H9 (cell line): ENCODE data around the gene BOD1L2. TPM values are rescaled to one million over a fixed set of nuclear protein-coding genes. Genes with fewer than 3 reads are reported as not detected.

Experiments
- DNase-seq: peaks from one replicate; pipeline ENCODE4 v3.0.0-alpha.2; 2017
- H2AFZ ChIP-seq: one replicate; pipeline ENCODE4 v1.6.1; 2013; ENCODE audit warnings: mild to moderate bottlenecking, low read length, control low read depth, moderate library complexity
- H2AK5ac ChIP-seq: 2 replicates; pipeline ENCODE4 v1.6.1; 2013; ENCODE audit warnings: low read length, control low read depth, mixed read lengths; ENCODE audit not compliant: insufficient read length
- H2BK120ac ChIP-seq: one replicate; pipeline ENCODE4 v1.6.1; 2013; ENCODE audit warnings: low read depth, mild to moderate bottlenecking, low read length, control low read depth, inconsistent platforms; ENCODE audit not compliant: poor library complexity, severe bottlenecking
- H2BK12ac ChIP-seq: 2 replicates; pipeline ENCODE4 v1.6.1; 2013; ENCODE audit warnings: low read length, control low read depth, mixed read lengths, low read depth; ENCODE audit not compliant: insufficient read length
- H2BK15ac ChIP-seq: 2 replicates; pipeline ENCODE4 v1.6.1; 2013; ENCODE audit warnings: low read depth, low read length, control low read depth
- H2BK20ac ChIP-seq: one replicate; pipeline ENCODE4 v1.6.1; 2013; ENCODE audit warnings: low read depth, mild to moderate bottlenecking, low read length, control low read depth, inconsistent platforms; ENCODE audit not compliant: poor library complexity, severe bottlenecking
- H2BK5ac ChIP-seq: 2 replicates; pipeline ENCODE4 v1.6.1; 2013; ENCODE audit warnings: low read length, control low read depth, mixed read lengths; ENCODE audit not compliant: insufficient read length
- H3K14ac ChIP-seq: 2 replicates; pipeline ENCODE4 v1.6.1; 2013; ENCODE audit warnings: low read length, control low read depth; ENCODE audit not compliant: insufficient read depth
- H3K18ac ChIP-seq: 2 replicates; pipeline ENCODE4 v1.6.1; 2013; ENCODE audit warnings: low read depth, mild to moderate bottlenecking, mixed read lengths, low read length, control low read depth; ENCODE audit not compliant: insufficient read length
- H3K23ac ChIP-seq: 2 replicates; pipeline ENCODE4 v1.6.1; 2013; ENCODE audit warnings: low read length, control low read depth, mixed read lengths, low read depth; ENCODE audit not compliant: insufficient read length
- H3K23me2 ChIP-seq: 2 replicates; pipeline ENCODE4 v1.6.1; 2013; ENCODE audit warnings: low read depth, mild to moderate bottlenecking, mixed read lengths, low read length, control low read depth; ENCODE audit not compliant: insufficient read length, poor library complexity, severe bottlenecking
- H3K27ac ChIP-seq: 2 replicates; pipeline ENCODE4 v1.5.1; 2013; ENCODE audit warnings: low read length, control low read depth, mixed read lengths, low read depth; ENCODE audit not compliant: insufficient read length
- H3K27me3 ChIP-seq: 2 replicates; pipeline ENCODE4 v1.6.1; 2013; ENCODE audit warnings: low read length, control low read depth, inconsistent platforms; ENCODE audit not compliant: insufficient read depth
- H3K4ac ChIP-seq: 2 replicates; pipeline ENCODE4 v1.6.1; 2013; ENCODE audit warnings: low read depth, mild to moderate bottlenecking, control low read depth, inconsistent platforms, low read length, moderate library complexity
- H3K4me1 ChIP-seq: 2 replicates; pipeline ENCODE4 v1.6.1; 2013; ENCODE audit warnings: low read length, control low read depth, inconsistent platforms; ENCODE audit not compliant: insufficient read depth
- H3K4me2 ChIP-seq: 2 replicates; pipeline ENCODE4 v1.6.1; 2013; ENCODE audit warnings: low read length, control low read depth, mixed read lengths; ENCODE audit not compliant: insufficient read length, insufficient read depth
- H3K56ac ChIP-seq: 2 replicates; pipeline ENCODE4 v1.6.1; 2013; ENCODE audit warnings: low read depth, mild to moderate bottlenecking, mixed read lengths, low read length, control low read depth; ENCODE audit not compliant: insufficient read length
- H3K79me1 ChIP-seq: 2 replicates; pipeline ENCODE4 v1.6.1; 2013; ENCODE audit warnings: low read depth, mild to moderate bottlenecking, moderate library complexity, low read length, control low read depth, inconsistent platforms; ENCODE audit not compliant: insufficient read depth, poor library complexity, severe bottlenecking
- H3K79me2 ChIP-seq: 2 replicates; pipeline ENCODE4 v1.6.1; 2013; ENCODE audit warnings: low read length, control low read depth, inconsistent platforms; ENCODE audit not compliant: insufficient read depth
- H3K9ac ChIP-seq: 2 replicates; pipeline ENCODE4 v1.6.1; 2013; ENCODE audit warnings: low read length, control low read depth, mixed read lengths; ENCODE audit not compliant: insufficient read length; ENCODE audit errors: extremely low read depth
- H3K9me3 ChIP-seq: one replicate; pipeline ENCODE4 v1.6.1; 2013; ENCODE audit warnings: low read depth, low read length, inconsistent platforms; ENCODE audit not compliant: control insufficient read depth
- H3T11ph ChIP-seq: one replicate; pipeline ENCODE4 v1.6.1; 2013; ENCODE audit warnings: mild to moderate bottlenecking, low read length, control low read depth, inconsistent platforms
- H4K20me1 ChIP-seq: one replicate; pipeline ENCODE4 v1.6.1; 2013; ENCODE audit not compliant: control insufficient read depth, insufficient read length, insufficient read depth
- H4K5ac ChIP-seq: 2 replicates; pipeline ENCODE4 v1.6.1; 2013; ENCODE audit warnings: low read depth, mild to moderate bottlenecking, mixed read lengths, low read length, control low read depth; ENCODE audit not compliant: insufficient read length
- H4K8ac ChIP-seq: replicated peaks from 2 replicates; pipeline ENCODE4 v1.6.1; 2013; ENCODE audit warnings: low read length, control low read depth, mixed read lengths, low read depth; ENCODE audit not compliant: insufficient read length
- H4K91ac ChIP-seq: 2 replicates; pipeline ENCODE4 v1.6.1; 2013; ENCODE audit warnings: low read depth, mild to moderate bottlenecking, moderate library complexity, mixed read lengths, low read length, control low read depth; ENCODE audit not compliant: insufficient read length
- H3K27ac Mint-ChIP-seq, 3 experiments: 2 replicates in 2 of 3; 3 replicates in 1 of 3; pipeline ENCODE4 v1.8.0; 2020 to 2021; ENCODE audit warnings: mixed read lengths in 3 of 3, mild to moderate bottlenecking in 1 of 3, moderate library complexity in 1 of 3
- H3K27me3 Mint-ChIP-seq: 2 replicates; pipeline ENCODE4 v1.8.0; 2021; ENCODE audit warnings: low read depth, mild to moderate bottlenecking, moderate library complexity, mixed read lengths
- H3K36me3 Mint-ChIP-seq, 3 experiments: 2 replicates in 2 of 3; 3 replicates in 1 of 3; pipeline ENCODE4 v1.8.0; 2020 to 2021; ENCODE audit warnings: low read depth in 3 of 3, mixed read lengths in 3 of 3; ENCODE audit not compliant: insufficient read depth in 1 of 3
- H3K4me1 Mint-ChIP-seq, 2 experiments: 2 replicates each; pipeline ENCODE4 v1.8.0; 2020; ENCODE audit warnings: mixed read lengths in 2 of 2
- H3K4me3 Mint-ChIP-seq, 2 experiments: 2 replicates in 1 of 2; 3 replicates in 1 of 2; pipeline ENCODE4 v1.8.0; 2020 to 2021; ENCODE audit warnings: mild to moderate bottlenecking in 2 of 2, mixed read lengths in 2 of 2, moderate library complexity in 1 of 2
- H3K9me3 Mint-ChIP-seq, 2 experiments: 2 replicates in 1 of 2; 3 replicates in 1 of 2; pipeline ENCODE4 v1.8.0; 2020; ENCODE audit warnings: mild to moderate bottlenecking in 2 of 2, mixed read lengths in 2 of 2, moderate library complexity in 1 of 2
- WGBS: extraction: QIAGEN DNeasy Blood & Tissue Kit; methylation state at CpG from one replicate; pipeline ENCODE4 v1.1.7; 2013; ENCODE audit warnings: missing lambda C conversion rate, low lambda C conversion rate, mixed read lengths; ENCODE audit not compliant: insufficient read length; ENCODE audit errors: extremely low coverage; 5-methylcytosine and 5-hydroxymethylcytosine counted together
- total RNA-seq: library from RNA; stranded (reverse); gene quantifications from 2 replicates; pipeline ENCODE4 v1.2.1, GENCODE V29; 2021
- TF ChIP-seq, protein P1 (sequence below): fragments of 200-600 bp; sonication (generic); conservative IDR thresholded peaks from 3 replicates; pipeline ENCODE4 v1.8.0; 2021; ENCODE audit warnings: antibody characterized with exemption, mild to moderate bottlenecking

The BOD1L2 gene
- total RNA-seq, 1 experiment from 2014 or later: not detected

DNA sequence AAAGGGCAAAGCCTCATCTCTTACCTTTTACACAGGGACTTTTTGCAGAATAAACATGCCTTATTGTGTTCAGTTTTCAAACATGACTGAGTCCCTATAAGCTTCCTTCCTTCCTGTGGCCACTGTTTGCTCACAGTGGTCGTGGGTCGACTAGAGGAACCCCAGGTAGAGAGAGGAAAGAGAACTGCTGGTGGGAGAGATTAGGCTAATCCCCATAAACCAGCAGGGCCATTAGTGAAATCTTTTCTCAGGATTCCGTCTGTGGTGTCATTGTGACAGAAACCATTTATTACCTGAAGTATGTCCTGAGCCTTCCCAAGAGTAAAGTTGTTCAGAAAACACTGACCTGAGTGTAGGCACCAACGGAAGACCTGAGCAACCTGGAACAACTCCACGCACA lies 21.3 kb upstream of the BOD1L2 start:
- H3K27ac ChIP-seq: no peak overlapping the region
- H3K4ac ChIP-seq: no peak overlapping the region
- no peak overlapping the region for H2BK12ac ChIP-seq
- no peaks in the 10 kb centered on the region for H3K9me3 ChIP-seq
- H3K36me3 Mint-ChIP-seq: no peaks in the 10 kb centered on the region; a peak in 1 of 7 replicates
- no peak overlapping the region for H2BK5ac ChIP-seq
- H4K8ac ChIP-seq: no peak overlapping the region
- TF ChIP-seq, protein P1, sequence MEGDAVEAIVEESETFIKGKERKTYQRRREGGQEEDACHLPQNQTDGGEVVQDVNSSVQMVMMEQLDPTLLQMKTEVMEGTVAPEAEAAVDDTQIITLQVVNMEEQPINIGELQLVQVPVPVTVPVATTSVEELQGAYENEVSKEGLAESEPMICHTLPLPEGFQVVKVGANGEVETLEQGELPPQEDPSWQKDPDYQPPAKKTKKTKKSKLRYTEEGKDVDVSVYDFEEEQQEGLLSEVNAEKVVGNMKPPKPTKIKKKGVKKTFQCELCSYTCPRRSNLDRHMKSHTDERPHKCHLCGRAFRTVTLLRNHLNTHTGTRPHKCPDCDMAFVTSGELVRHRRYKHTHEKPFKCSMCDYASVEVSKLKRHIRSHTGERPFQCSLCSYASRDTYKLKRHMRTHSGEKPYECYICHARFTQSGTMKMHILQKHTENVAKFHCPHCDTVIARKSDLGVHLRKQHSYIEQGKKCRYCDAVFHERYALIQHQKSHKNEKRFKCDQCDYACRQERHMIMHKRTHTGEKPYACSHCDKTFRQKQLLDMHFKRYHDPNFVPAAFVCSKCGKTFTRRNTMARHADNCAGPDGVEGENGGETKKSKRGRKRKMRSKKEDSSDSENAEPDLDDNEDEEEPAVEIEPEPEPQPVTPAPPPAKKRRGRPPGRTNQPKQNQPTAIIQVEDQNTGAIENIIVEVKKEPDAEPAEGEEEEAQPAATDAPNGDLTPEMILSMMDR: no peak
- peaks cover 24 to 33% of the 10 kb centered on the region in 2 experiments for H3K4me1 Mint-ChIP-seq
- no peak overlapping the region for H3K27ac Mint-ChIP-seq
- no peaks in the 10 kb centered on the region for H4K20me1 ChIP-seq
- H2AK5ac ChIP-seq: no peak overlapping the region
- no peak overlapping the region for H2BK120ac ChIP-seq
- no peak overlapping the region for H2BK15ac ChIP-seq
- no peaks in the 10 kb centered on the region for H3K23me2 ChIP-seq
- H3K4me2 ChIP-seq: no peak overlapping the region
- no peak overlapping the region for H3K23ac ChIP-seq
- no peak overlapping the region for H2AFZ ChIP-seq
- H4K5ac ChIP-seq: no peak overlapping the region
- no CpG with 5 or more reads among the region's 5 CpGs for WGBS
- no peak overlapping the region for H3K9ac ChIP-seq
- H3K4me1 ChIP-seq: peaks cover 7% of the 10 kb centered on the region
- H3K9me3 Mint-ChIP-seq: no peaks in the 10 kb centered on the region
- H3K56ac ChIP-seq: no peak overlapping the region
- no peaks in the 10 kb centered on the region for H3K79me1 ChIP-seq
- no peaks in the 10 kb centered on the region for H3K27me3 ChIP-seq
- H3K14ac ChIP-seq: no peak overlapping the region
- no peak overlapping the region for H4K91ac ChIP-seq
- DNase-seq: no peak
- H3T11ph ChIP-seq: no peak overlapping the region
- H2BK20ac ChIP-seq: no peak overlapping the region
- no peaks in the 10 kb centered on the region for H3K79me2 ChIP-seq
- no peak overlapping the region for H3K4me3 Mint-ChIP-seq
- H3K27me3 Mint-ChIP-seq: peaks cover 8% of the 10 kb centered on the region
- no peak overlapping the region for H3K18ac ChIP-seq
